Astrocyte (in vitro differentiated cells and primary cell): Measurements from ENCODE around the gene UTS2B.

Experiments used
- CTCF ChIP-seq: IDR thresholded peaks from 2 replicates; pipeline ENCODE4 v1.5.1; 2011; ENCODE audit warnings: low read depth, mild to moderate bottlenecking, inconsistent platforms, low read length, moderate library complexity; ENCODE audit not compliant: insufficient read depth
- EZH2 ChIP-seq: IDR thresholded peaks from 2 replicates; pipeline ENCODE4 v1.6.1; 2012; ENCODE audit warnings: mild to moderate bottlenecking, low read length, inconsistent platforms; ENCODE audit not compliant: insufficient read depth

DNA sequence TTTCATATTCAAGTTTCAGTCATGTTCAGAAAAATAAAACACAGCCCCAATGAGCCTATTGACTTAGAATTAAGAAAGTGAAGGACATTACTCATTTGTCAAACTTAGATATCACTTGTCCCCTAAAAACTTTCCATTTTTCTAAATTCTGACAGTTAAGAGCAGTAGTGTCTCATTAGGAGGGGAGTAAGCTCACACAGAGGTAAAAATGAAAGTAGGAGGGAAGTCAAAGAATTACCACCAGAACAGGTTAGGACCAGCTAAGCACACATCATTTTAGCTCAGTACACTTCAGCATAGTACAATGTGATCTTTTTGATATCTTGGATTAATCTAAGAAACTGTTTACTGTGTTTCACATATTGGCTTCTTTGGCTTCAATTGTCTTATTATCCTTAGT lies 67.0 kb downstream of the UTS2B start:
- TF ChIP-seq CTCF (no peak), EZH2 (no peak)
